Stimulated activated CD4-positive, alpha-beta T cell treated with anti-CD3 and anti-CD28 coated beads, Interleukin-1b, Interleukin-23, amount 100 ng/mL, for 1 hour (primary cell): ENCODE results near the gene CTSE.
"Not testable (repeated sequence)": the region's sequence is repeated elsewhere in the genome, so short reads cannot be mapped to it uniquely, and the experiment has no call there.

Experiments
- DNase-seq, 2 donors: peaks; one replicate each; pipeline ENCODE4 v3.0.0-alpha.2; 2020; ENCODE audit warnings: low read depth in 2 of 2

The CTSE gene

DNA sequence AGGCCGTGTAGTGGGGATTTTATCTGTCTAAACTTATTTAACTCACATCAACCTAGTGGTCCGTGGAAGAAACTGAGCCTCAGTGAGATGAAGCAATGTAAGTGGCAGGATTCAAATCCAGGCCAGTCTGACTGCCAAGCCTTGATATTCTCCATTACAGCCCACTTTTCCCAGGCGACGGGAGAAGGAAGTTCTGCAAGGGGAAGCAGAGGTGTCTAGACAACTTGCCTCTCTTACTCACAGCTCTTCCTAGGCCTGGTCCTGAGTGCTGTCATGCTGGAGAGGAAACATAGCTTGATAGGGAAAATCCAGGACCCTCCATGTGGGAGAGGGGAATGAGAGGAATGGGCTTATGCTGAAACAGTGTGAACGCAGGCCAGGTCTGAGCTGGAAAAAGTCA is 9.1 kb downstream of the CTSE start:
- DNase-seq, result no peak

- no peak for DNase-seq
Measured at GRCh38 chr1:206013026-206013795, 10.5 kb downstream of the CTSE start.

- no peak for DNase-seq
Measured at GRCh38 chr1:206012086-206012859, 11.4 kb downstream of the CTSE start.

GRCh38 chr1:206011057-206011456 is 12.6 kb downstream of the CTSE start:
- no peak for DNase-seq

DNA sequence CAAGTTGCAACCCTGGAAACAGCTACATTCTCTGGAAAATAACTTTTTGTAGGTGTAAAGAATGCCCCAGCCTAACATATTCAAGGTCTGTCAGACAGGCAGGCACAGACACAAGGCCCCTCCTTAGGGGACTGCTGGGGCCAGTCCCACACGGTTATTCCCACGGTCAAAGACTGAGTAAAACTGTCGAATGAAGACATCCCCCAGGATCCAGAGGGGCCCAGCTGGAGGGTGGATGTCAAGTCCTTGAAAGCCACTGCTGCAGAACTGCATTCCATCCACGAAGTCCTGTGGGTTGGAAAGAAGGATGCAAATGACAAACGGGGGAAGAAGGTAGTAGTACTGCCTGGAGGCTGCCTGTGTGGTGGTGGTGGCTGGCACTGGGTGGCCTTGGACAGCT is 13.6 kb downstream of the CTSE start:
- no peak for DNase-seq

GRCh38 chr1:206006946-206007345 is 16.7 kb downstream of the CTSE start:
- DNase-seq, result no peak

DNA sequence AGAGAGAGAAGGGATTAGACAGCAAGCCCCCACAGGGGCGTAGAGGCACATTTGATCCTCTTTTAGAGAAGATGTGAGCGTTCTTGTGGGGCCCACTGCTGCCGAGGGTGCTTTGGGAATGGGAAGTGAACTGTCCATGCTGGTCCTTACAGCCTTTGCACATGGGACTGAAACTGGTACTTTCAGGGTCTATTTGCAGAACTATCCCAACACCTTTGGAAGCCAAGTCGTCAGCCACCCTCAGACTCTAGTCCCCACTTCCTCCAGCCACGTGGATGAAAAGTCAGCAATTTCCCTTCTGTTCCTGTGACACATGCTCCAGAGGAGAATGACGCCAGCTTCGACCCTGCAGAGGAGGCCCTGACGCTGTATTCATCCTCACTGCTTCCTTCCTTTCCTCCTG is 17.9 kb downstream of the CTSE start:
- DNase-seq, result no peak

DNA sequence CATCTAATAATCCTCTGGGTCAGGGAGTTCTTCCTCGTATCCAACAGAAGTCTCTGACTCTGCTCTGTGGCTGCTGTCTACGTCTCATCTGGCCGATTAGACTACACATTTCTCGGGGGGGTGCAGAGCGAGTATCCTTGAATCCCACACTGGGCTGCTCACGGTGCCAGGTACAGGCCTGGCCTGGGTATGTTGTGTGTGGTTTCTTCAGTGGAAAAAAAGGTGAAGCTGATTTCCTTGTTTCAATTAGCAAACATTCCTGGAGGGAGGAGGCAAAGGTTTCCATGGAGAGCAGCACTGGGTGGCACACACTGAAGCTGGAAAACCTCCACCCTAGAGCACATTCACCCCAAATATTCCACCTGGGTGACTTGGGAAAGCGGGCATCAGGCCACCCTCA is 18.5 kb downstream of the CTSE start:
- DNase-seq, result no peak

DNA sequence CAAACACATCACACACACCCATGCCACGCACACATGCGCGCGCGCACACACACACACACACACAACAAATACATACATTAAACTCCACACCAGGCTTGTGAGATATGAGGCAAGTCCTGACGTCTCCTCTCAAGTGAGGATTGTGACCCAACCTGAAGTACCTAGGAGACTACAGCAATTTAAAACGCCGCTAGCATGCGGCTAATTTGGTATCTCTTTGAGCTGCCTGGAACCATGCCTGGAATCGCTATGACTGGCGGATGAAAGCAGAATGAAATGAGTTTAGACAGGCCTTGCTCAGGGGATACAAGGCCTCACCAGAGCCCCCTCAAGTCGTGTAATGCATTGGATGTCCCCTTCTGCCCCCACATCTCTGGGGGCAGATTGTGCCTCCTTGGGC is 18.9 kb downstream of the CTSE start:
- no peak for DNase-seq

DNA sequence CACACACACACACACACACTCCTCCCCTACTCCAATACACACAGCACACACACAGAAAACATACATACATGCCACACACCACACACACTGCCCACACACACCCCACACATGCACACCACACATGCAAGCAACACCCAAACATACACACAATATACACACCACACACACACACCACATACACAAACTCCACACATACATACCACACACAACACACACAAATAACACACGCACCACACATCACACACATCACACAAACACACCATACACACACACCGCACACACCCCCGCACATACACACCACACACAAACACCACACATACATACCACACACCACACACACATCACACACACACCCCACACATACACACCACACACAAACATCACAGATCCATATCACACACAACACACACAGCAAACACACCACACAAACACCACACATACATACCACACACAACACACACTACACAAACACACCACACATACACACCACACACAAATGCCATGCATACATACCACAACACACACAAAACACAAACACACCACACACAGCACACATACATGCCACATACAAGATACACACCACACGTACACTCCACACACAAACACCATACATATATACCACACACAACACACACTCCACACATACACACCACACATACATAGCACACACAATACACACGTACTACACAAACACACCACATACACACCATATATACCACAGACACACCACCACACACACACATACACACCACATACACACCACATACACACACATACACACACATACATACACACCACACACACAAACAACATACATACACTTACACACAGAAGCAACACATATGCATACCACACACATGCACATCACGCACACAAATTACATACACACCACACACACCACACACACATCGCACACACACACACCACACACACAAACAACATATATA is 19.6 kb downstream of the CTSE start:
- no peak for DNase-seq

- DNase-seq, result no peak
Measured at GRCh38 chr1:206002871-206003801, 20.6 kb downstream of the CTSE start, which contains the start of gene RAB7B. Gene RAB7B, minus strand, starts transcription at chr1:206003395. Its CDS starts 9,260 bp downstream, at chr1:205994135.

- DNase-seq, result no peak
Measured at GRCh38 chr1:206002160-206002559, 21.5 kb downstream of the CTSE start.

DNA sequence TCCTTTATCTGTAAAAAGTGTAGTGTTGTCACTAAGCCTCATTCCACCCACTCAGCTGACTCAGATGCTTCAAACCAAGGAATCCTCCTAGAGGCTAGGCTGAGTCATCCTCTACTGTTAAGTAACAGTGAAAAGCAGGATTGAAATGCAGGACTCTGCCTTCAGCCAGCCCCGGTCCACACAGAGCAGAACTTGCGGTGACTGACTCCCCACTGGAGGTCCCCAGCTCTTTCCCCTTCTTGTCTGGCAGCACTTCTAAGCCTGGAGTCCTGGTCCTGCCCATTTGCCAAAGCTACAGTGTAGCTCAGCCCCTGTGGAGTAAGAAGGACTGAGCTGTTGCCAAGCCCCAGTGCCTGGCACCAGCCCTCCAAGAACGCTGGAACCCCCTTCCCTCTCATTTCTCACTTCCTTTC is 22.2 kb downstream of the CTSE start:
- no peak for DNase-seq

GRCh38 chr1:206000641-206001339 is 22.9 kb downstream of the CTSE start:
- no peak for DNase-seq

DNA sequence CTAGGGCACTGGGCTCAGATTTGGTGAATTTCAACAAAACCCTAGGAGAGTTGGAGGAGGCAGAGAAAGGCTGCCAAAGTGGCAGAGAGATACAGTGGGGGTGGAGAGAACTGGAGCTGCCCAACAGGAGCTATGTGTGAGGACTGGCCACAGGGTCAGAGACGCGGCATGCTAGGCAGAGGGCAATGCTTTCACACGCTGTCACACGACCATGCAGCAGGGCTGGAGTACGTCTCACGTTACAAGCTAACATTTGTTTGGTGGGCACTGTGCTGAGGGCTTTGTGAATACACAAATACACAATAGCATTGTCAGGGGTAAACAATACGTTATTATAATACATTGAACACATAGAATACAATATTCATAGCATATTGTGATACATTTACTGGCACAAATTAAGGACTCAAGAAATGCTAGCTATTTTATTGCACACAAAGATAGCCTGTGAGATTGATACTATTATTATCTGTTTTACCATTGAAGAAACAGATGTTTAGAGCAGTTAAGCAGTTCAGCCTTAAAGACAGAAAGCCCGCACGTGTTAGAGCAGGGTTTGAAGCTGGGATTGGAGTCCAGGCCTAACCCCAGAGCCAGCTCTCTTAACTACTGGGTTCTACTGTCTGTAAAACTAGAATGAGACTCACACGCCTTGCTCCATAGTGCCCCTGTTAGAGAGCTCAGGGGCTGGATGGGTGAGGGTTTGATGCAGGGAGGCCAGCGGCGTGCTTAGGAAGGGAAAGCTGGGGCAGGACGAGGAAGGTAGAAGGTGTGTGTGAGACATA is 25.0 kb downstream of the CTSE start:
- no peak for DNase-seq

GRCh38 chr1:205996641-205997040 is 27.1 kb downstream of the CTSE start:
- not testable (repeated sequence) for DNase-seq

DNA sequence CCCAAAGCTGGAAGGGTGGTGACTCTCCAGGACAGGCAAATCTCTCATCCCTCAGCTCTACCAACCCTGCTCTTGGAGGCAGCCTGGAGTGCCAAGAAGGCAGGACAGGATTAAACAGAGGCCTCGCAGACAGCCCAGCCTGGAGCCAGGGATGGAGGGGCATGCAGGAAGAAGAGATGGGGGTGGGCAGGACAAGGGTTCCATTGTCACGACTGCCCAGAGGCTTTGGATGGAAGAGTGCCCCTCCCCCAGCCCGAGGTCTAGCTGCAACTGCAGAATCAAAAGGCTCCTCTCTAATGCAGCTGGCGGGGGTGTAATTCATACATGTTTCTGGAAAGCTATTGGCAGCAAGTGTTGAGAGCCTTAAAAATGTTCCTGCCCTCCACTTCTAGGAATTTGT is 29.3 kb downstream of the CTSE start:
- DNase-seq, result no peak

DNA sequence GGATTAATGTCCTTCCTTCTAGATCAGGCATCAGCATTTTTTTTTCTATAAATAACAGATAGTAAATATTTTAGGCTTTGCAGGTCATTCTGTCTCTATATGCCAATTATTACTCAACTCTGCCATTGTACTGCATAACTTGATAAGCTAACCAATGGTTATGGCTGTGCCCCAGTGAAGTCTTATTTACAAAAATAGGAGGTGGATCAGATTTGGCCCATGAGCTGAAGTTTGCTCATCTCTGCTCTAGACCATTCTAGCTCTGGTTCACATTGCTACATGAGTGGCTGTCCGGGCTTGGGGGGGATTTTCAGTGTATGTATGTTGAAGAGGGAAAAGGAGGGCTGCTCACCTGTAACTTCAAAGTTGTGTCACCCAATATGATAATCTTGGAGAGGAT is 30.6 kb downstream of the CTSE start:
- DNase-seq, result no peak

- DNase-seq, result no peak
Measured at GRCh38 chr1:205992218-205992882, 31.3 kb downstream of the CTSE start.
